ENCODE results near the gene SMIM5. TPM values are rescaled to one million over a fixed set of nuclear protein-coding genes. Genes with fewer than 3 reads are reported as not detected.
A peak's percentile ranks its signal among the peaks of the same experiment; 100 is the strongest.

SMIM5 gene
- total and polyA plus RNA-seq, 2 experiments from 2014 or later = 0.08 TPM; not detected in 1

- TF ChIP-seq EZH2 (IDR thresholded peaks at IDR 0.05; ENCODE audit: insufficient read depth, poor library complexity, severe bottlenecking) = no peak
- TF ChIP-seq EZH2phosphoT487 (IDR thresholded peaks at IDR 0.05; ENCODE audit: insufficient read depth, low read depth) = no peak
- H2AFZ ChIP-seq = no peak overlapping the region
- H3K9me2 ChIP-seq (ENCODE audit: insufficient read depth) = no peaks in the 10 kb centered on the region
- no peak overlapping the region for H3K4me3 ChIP-seq
- no peak overlapping the region for H3K27ac ChIP-seq
- no peaks in the 10 kb centered on the region for H3K27me3 ChIP-seq (replicated peaks; ENCODE audit: insufficient read depth)
- no peaks in the 10 kb centered on the region for H3K79me2 ChIP-seq (ENCODE audit: insufficient read depth)
- H3F3A ChIP-seq (ENCODE audit: insufficient read depth) = no peaks in the 10 kb centered on the region
- DNase-seq = no peak
- no peaks in the 10 kb centered on the region for H3K4me1 ChIP-seq (ENCODE audit: insufficient read depth)
- no peaks in the 10 kb centered on the region for H3K36me3 ChIP-seq (ENCODE audit: low read depth)
- no peak overlapping the region for H3K4me2 ChIP-seq (ENCODE audit: unreplicated experiment)
- 85 to 87% methylated on average over 19 to 23 of the region's 23 CpGs for WGBS, 2 experiments (ENCODE audit: low coverage in 1 of 2, low lambda C conversion rate in 2 of 2, missing lambda C conversion rate in 2 of 2)
- no peaks in the 10 kb centered on the region for H3K9me3 ChIP-seq (ENCODE audit: low read depth)
- H4K20me1 ChIP-seq (ENCODE audit: insufficient read depth) = no peaks in the 10 kb centered on the region
- H3K9ac ChIP-seq = no peak overlapping the region
- in situ Hi-C loops (cut with MboI) = no loop called here
These were observed 8.4 kb upstream of the SMIM5 start for GRCh38 chr17:75624714-75625345.

- no peak overlapping the region for H3K4me3 ChIP-seq
- no peaks in the 10 kb centered on the region for H3K79me2 ChIP-seq (ENCODE audit: insufficient read depth)
- DNase-seq = peak; percentile 44
- H4K20me1 ChIP-seq (ENCODE audit: insufficient read depth) = no peaks in the 10 kb centered on the region
- no peaks in the 10 kb centered on the region for H3F3A ChIP-seq (ENCODE audit: insufficient read depth)
- H3K27me3 ChIP-seq (replicated peaks; ENCODE audit: insufficient read depth) = no peaks in the 10 kb centered on the region
- no peak for TF ChIP-seq EZH2 (IDR thresholded peaks at IDR 0.05; ENCODE audit: insufficient read depth, poor library complexity, severe bottlenecking)
- no peak for TF ChIP-seq EZH2phosphoT487 (IDR thresholded peaks at IDR 0.05; ENCODE audit: insufficient read depth, low read depth)
- H3K4me2 ChIP-seq (ENCODE audit: unreplicated experiment) = no peak overlapping the region
- H3K36me3 ChIP-seq (ENCODE audit: low read depth) = no peaks in the 10 kb centered on the region
- in situ Hi-C loops (cut with MboI) = no loop called here
- H2AFZ ChIP-seq = no peak overlapping the region
- WGBS, 2 experiments (ENCODE audit: low coverage in 1 of 2, low lambda C conversion rate in 2 of 2, missing lambda C conversion rate in 2 of 2) = 86 to 89% methylated on average over 10 to 14 of the region's 15 CpGs
- H3K9me2 ChIP-seq (ENCODE audit: insufficient read depth) = no peaks in the 10 kb centered on the region
- no peak overlapping the region for H3K27ac ChIP-seq
- H3K9me3 ChIP-seq (ENCODE audit: low read depth) = no peaks in the 10 kb centered on the region
- H3K4me1 ChIP-seq (ENCODE audit: insufficient read depth) = no peaks in the 10 kb centered on the region
- no peak overlapping the region for H3K9ac ChIP-seq
These were observed 7.3 kb upstream of the SMIM5 start for GRCh38 chr17:75625813-75626486.

GRCh38 chr17:75626496-75627038 is 6.7 kb upstream of the SMIM5 start:
- in situ Hi-C loops (cut with MboI) = no loop called here
- H3K27me3 ChIP-seq (replicated peaks; ENCODE audit: insufficient read depth) = no peaks in the 10 kb centered on the region
- no peak overlapping the region for H3K4me2 ChIP-seq (ENCODE audit: unreplicated experiment)
- no peaks in the 10 kb centered on the region for H3F3A ChIP-seq (ENCODE audit: insufficient read depth)
- TF ChIP-seq EZH2phosphoT487 (IDR thresholded peaks at IDR 0.05; ENCODE audit: insufficient read depth, low read depth) (no peak), EZH2 (IDR thresholded peaks at IDR 0.05; ENCODE audit: insufficient read depth, poor library complexity, severe bottlenecking) (no peak)
- H3K4me1 ChIP-seq (ENCODE audit: insufficient read depth) = no peaks in the 10 kb centered on the region
- H3K27ac ChIP-seq = no peak overlapping the region
- H3K36me3 ChIP-seq (ENCODE audit: low read depth) = no peaks in the 10 kb centered on the region
- H2AFZ ChIP-seq = no peak overlapping the region
- no peaks in the 10 kb centered on the region for H3K9me2 ChIP-seq (ENCODE audit: insufficient read depth)
- no peaks in the 10 kb centered on the region for H4K20me1 ChIP-seq (ENCODE audit: insufficient read depth)
- no peak overlapping the region for H3K9ac ChIP-seq
- H3K79me2 ChIP-seq (ENCODE audit: insufficient read depth) = no peaks in the 10 kb centered on the region
- no peak for DNase-seq
- H3K4me3 ChIP-seq = no peak overlapping the region
- no peaks in the 10 kb centered on the region for H3K9me3 ChIP-seq (ENCODE audit: low read depth)
- WGBS, 2 experiments (ENCODE audit: low coverage in 1 of 2, low lambda C conversion rate in 2 of 2, missing lambda C conversion rate in 2 of 2) = 83 to 89% methylated on average over 10 to 11 of the region's 11 CpGs

- Histone ChIP-seq H3K36me3 (ENCODE audit: low read depth) (no peaks in the 10 kb centered on the region), H3K4me2 (ENCODE audit: unreplicated experiment) (no peak overlapping the region), H3K4me3 (no peak overlapping the region), H4K20me1 (ENCODE audit: insufficient read depth) (no peaks in the 10 kb centered on the region), H3K9me3 (ENCODE audit: low read depth) (no peaks in the 10 kb centered on the region), H3K9me2 (ENCODE audit: insufficient read depth) (no peaks in the 10 kb centered on the region), H3K27me3 (replicated peaks; ENCODE audit: insufficient read depth) (no peaks in the 10 kb centered on the region), H3K27ac (no peak overlapping the region), H3F3A (ENCODE audit: insufficient read depth) (no peaks in the 10 kb centered on the region), H3K79me2 (ENCODE audit: insufficient read depth) (no peaks in the 10 kb centered on the region), H2AFZ (no peak overlapping the region), H3K9ac (no peak overlapping the region), H3K4me1 (ENCODE audit: insufficient read depth) (no peaks in the 10 kb centered on the region)
- no peak for DNase-seq
- 90 to 92% methylated on average over 10 of the region's 10 CpGs for WGBS, 2 experiments (ENCODE audit: low coverage in 1 of 2, low lambda C conversion rate in 2 of 2, missing lambda C conversion rate in 2 of 2)
- TF ChIP-seq EZH2 (IDR thresholded peaks at IDR 0.05; ENCODE audit: insufficient read depth, poor library complexity, severe bottlenecking) (no peak), EZH2phosphoT487 (IDR thresholded peaks at IDR 0.05; ENCODE audit: insufficient read depth, low read depth) (no peak)
- in situ Hi-C loops (cut with MboI) = no loop called here
These were observed 6.1 kb upstream of the SMIM5 start for GRCh38 chr17:75627094-75627493.

All from GM23248 (cell line).